RWPE1 (cell line): ENCODE measurements around the gene PTPN14.

ENCODE experiments used
- CTCF ChIA-PET: fragments of 350-600 bp; sonication (Branson Sonifier 250); formaldehyde crosslinking; extraction: SDS; loops from one replicate; lab custom pipeline; 2021; lab: Yijun Ruan, JAX
- POLR2A ChIA-PET: fragments of 400-600 bp; formaldehyde crosslinking; extraction: SDS; loops from one replicate; lab custom pipeline; 2020; ENCODE audit warnings: antibody characterized with exemption; ENCODE audit not compliant: low non-redundant PET; lab: Yijun Ruan, JAX
- DNase-seq: peaks from one replicate; pipeline ENCODE4 v3.0.0; 2012; ENCODE audit warnings: low spot score
- H3K27ac ChIP-seq: fragments of 450-650 bp; 2 replicates; pipeline ENCODE4 v1.5.1; 2017
- CTCF ChIP-seq: fragments of 450-650 bp; conservative IDR thresholded peaks from 2 replicates; pipeline ENCODE4 v1.5.1; 2017; ENCODE audit warnings: low read depth, mild to moderate bottlenecking

PTPN14 gene

GRCh38 chr1:214515544-214516433 is 35.6 kb downstream of the PTPN14 start:
- no peak overlapping the region for H3K27ac ChIP-seq
- DNase-seq: no peak
- TF ChIP-seq CTCF: no peak
- POLR2A ChIA-PET: no interaction called here
- CTCF ChIA-PET: no interaction called here

GRCh38 chr1:214514819-214515383 is 36.5 kb downstream of the PTPN14 start:
- ChIA-PET CTCF (interaction anchor here (0.6 kb wide), 1 partner anchor 886 kb away, joined by 3 read pairs; no protein-coding TSS in a partner anchor), POLR2A (no interaction called here)
- H3K27ac ChIP-seq: peak overlapping the region; percentile 62
- no peak for TF ChIP-seq CTCF
- no peak for DNase-seq

- ChIA-PET POLR2A (no interaction called here), CTCF (interaction anchor here (0.6 kb wide), 1 partner anchor 886 kb away, joined by 3 read pairs; no protein-coding TSS in a partner anchor)
- DNase-seq: no peak
- H3K27ac ChIP-seq: peak overlapping the region; percentile 62
- no peak for TF ChIP-seq CTCF
Measured at GRCh38 chr1:214514032-214514818, 37.2 kb downstream of the PTPN14 start.

- no peak for TF ChIP-seq CTCF
- DNase-seq: no peak
- CTCF ChIA-PET: interaction anchor here (0.6 kb wide), 1 partner anchor 635 kb away, joined by 3 read pairs; no protein-coding TSS in a partner anchor
- POLR2A ChIA-PET: no interaction called here
- no peak overlapping the region for H3K27ac ChIP-seq
Measured at GRCh38 chr1:214513394-214513793, 38.0 kb downstream of the PTPN14 start.

- no peak for TF ChIP-seq CTCF
Measured at GRCh38 chr1:214511639-214511998, 39.8 kb downstream of the PTPN14 start.

More at GRCh38 chr1:214511639-214511998, 39.8 kb downstream of the PTPN14 start:
- no peak for DNase-seq
- H3K27ac ChIP-seq: peak overlapping the region; percentile 63
- CTCF ChIA-PET: no interaction called here
- POLR2A ChIA-PET: no interaction called here
